ENCODE results near the gene DTHD1. TPM values are rescaled to one million over a fixed set of nuclear protein-coding genes. Genes with fewer than 3 reads are reported as not detected.

The DTHD1 gene
- total and polyA plus RNA-seq, 10 of the 15 experiments (the other 5 are each of a cell fraction or from before 2014, with no cell fraction given) = 0.05 to 2.8 (median 1.4) TPM

- no peak for TF ChIP-seq CBX5 (IDR thresholded peaks at IDR 0.05; ENCODE audit: low read depth)
- TF ChIP-seq E4F1 (IDR thresholded peaks at IDR 0.05; ENCODE audit: borderline replicate concordance, partially characterized antibody) = no peak
- TF ChIP-seq, protein P1, sequence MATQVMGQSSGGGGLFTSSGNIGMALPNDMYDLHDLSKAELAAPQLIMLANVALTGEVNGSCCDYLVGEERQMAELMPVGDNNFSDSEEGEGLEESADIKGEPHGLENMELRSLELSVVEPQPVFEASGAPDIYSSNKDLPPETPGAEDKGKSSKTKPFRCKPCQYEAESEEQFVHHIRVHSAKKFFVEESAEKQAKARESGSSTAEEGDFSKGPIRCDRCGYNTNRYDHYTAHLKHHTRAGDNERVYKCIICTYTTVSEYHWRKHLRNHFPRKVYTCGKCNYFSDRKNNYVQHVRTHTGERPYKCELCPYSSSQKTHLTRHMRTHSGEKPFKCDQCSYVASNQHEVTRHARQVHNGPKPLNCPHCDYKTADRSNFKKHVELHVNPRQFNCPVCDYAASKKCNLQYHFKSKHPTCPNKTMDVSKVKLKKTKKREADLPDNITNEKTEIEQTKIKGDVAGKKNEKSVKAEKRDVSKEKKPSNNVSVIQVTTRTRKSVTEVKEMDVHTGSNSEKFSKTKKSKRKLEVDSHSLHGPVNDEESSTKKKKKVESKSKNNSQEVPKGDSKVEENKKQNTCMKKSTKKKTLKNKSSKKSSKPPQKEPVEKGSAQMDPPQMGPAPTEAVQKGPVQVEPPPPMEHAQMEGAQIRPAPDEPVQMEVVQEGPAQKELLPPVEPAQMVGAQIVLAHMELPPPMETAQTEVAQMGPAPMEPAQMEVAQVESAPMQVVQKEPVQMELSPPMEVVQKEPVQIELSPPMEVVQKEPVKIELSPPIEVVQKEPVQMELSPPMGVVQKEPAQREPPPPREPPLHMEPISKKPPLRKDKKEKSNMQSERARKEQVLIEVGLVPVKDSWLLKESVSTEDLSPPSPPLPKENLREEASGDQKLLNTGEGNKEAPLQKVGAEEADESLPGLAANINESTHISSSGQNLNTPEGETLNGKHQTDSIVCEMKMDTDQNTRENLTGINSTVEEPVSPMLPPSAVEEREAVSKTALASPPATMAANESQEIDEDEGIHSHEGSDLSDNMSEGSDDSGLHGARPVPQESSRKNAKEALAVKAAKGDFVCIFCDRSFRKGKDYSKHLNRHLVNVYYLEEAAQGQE (IDR thresholded peaks at IDR 0.05; ENCODE audit: low read depth, low read length) = no peak
- no peak for TF ChIP-seq POLR2A (IDR thresholded peaks at IDR 0.05; ENCODE audit: low read depth, low read length)
- no peak for TF ChIP-seq CHD2 (IDR thresholded peaks at IDR 0.05; ENCODE audit: borderline replicate concordance, low read depth, low read length)
- no peak for TF ChIP-seq EED (IDR thresholded peaks at IDR 0.05; ENCODE audit: low read depth)
- TF ChIP-seq GATAD2B (conservative IDR thresholded peaks at IDR 0.05; ENCODE audit: low read depth) = no peak
Observed at GRCh38 chr4:36353998-36354397, 72.6 kb downstream of the DTHD1 start (continued).
